Measurements from ENCODE around the gene PDE6A. TPM values are rescaled to one million over a fixed set of nuclear protein-coding genes. Genes with fewer than 3 reads are reported as not detected.

The PDE6A gene
- total and polyA plus RNA-seq, 4 donors = 0.06 TPM; not detected in 3

DNA sequence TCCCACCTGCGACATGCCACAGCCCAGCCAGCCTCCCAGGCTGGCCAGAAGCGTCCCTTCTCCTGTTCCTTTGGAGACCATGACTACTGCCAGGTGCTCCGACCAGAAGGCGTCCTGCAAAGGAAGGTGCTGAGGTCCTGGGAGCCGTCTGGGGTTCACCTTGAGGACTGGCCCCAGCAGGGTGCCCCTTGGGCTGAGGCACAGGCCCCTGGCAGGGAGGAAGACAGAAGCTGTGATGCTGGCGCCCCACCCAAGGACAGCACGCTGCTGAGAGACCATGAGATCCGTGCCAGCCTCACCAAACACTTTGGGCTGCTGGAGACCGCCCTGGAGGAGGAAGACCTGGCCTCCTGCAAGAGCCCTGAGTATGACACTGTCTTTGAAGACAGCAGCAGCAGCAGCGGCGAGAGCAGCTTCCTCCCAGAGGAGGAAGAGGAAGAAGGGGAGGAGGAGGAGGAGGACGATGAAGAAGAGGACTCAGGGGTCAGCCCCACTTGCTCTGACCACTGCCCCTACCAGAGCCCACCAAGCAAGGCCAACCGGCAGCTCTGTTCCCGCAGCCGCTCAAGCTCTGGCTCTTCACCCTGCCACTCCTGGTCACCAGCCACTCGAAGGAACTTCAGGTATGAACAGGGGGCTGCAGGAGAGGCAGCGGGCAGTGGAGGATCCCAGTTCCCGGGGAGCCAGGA is 108.0 kb downstream of the PDE6A start (continued):
- TF ChIP-seq, protein P1, sequence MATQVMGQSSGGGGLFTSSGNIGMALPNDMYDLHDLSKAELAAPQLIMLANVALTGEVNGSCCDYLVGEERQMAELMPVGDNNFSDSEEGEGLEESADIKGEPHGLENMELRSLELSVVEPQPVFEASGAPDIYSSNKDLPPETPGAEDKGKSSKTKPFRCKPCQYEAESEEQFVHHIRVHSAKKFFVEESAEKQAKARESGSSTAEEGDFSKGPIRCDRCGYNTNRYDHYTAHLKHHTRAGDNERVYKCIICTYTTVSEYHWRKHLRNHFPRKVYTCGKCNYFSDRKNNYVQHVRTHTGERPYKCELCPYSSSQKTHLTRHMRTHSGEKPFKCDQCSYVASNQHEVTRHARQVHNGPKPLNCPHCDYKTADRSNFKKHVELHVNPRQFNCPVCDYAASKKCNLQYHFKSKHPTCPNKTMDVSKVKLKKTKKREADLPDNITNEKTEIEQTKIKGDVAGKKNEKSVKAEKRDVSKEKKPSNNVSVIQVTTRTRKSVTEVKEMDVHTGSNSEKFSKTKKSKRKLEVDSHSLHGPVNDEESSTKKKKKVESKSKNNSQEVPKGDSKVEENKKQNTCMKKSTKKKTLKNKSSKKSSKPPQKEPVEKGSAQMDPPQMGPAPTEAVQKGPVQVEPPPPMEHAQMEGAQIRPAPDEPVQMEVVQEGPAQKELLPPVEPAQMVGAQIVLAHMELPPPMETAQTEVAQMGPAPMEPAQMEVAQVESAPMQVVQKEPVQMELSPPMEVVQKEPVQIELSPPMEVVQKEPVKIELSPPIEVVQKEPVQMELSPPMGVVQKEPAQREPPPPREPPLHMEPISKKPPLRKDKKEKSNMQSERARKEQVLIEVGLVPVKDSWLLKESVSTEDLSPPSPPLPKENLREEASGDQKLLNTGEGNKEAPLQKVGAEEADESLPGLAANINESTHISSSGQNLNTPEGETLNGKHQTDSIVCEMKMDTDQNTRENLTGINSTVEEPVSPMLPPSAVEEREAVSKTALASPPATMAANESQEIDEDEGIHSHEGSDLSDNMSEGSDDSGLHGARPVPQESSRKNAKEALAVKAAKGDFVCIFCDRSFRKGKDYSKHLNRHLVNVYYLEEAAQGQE (IDR thresholded peaks at IDR 0.05) = no peak
- no peak for TF ChIP-seq EGR1 (IDR thresholded peaks at IDR 0.05; ENCODE audit: low read depth in 2 of 2)

DNA sequence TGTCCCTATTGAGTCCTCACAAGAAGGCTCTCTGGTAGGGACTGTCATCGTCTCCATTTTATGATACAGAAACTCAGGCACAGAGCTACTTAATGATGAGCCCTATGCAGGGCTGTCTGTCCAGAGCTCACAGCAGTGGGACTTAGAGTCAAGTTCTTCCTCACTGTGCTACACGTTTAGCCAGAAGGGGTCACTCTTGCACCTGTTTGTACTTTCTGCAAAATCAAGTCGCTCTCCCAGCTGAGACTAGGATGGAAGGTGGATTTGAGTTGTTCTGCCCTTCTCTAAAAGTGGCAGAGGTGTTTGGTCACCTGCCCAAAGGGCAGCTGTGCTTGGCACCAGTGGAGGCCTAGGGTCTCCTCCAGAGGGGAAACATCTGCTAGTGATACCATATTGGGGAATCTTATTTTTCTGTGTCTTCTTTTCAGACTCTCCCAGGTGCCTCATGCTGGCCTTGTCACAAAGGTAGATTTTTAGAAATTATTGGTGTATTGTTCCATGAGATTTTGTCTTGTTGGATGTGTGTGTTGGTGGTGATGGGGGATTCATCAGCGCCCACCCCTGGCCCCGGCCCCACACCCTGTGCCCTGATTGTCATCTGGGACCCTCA is 110.2 kb downstream of the PDE6A start:
- peaks cover 0 to 46% (median 5%) of the 10 kb centered on the region in 4 donors for H3K36me3 ChIP-seq (ENCODE audit: control insufficient read depth in 4 of 4, insufficient read depth in 3 of 4, low read depth in 1 of 4, low read length in 3 of 4)
- no peak overlapping the region for H3K4me3 ChIP-seq (ENCODE audit: low read depth in 1 of 3, low read length in 3 of 3)
- no peak for TF ChIP-seq EGR1 (IDR thresholded peaks at IDR 0.05; ENCODE audit: low read depth in 2 of 2)
- no peak for TF ChIP-seq FOXA2 (IDR thresholded peaks at IDR 0.05)
- TF ChIP-seq TAF1 (conservative IDR thresholded peaks at IDR 0.05) = no peak
- TF ChIP-seq, protein P2, sequence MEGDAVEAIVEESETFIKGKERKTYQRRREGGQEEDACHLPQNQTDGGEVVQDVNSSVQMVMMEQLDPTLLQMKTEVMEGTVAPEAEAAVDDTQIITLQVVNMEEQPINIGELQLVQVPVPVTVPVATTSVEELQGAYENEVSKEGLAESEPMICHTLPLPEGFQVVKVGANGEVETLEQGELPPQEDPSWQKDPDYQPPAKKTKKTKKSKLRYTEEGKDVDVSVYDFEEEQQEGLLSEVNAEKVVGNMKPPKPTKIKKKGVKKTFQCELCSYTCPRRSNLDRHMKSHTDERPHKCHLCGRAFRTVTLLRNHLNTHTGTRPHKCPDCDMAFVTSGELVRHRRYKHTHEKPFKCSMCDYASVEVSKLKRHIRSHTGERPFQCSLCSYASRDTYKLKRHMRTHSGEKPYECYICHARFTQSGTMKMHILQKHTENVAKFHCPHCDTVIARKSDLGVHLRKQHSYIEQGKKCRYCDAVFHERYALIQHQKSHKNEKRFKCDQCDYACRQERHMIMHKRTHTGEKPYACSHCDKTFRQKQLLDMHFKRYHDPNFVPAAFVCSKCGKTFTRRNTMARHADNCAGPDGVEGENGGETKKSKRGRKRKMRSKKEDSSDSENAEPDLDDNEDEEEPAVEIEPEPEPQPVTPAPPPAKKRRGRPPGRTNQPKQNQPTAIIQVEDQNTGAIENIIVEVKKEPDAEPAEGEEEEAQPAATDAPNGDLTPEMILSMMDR (IDR thresholded peaks at IDR 0.05; ENCODE audit: low read depth, low read length, missing input control) = peak; percentile 59
- TF ChIP-seq HNF4G (IDR thresholded peaks at IDR 0.05) = no peak
- TF ChIP-seq, protein P1 (IDR thresholded peaks at IDR 0.05) = no peak
- TF ChIP-seq GABPA (IDR thresholded peaks at IDR 0.05 in 1 of 2, conservative IDR thresholded peaks at IDR 0.05 in 1 of 2) = no peak
- TF ChIP-seq, protein P3, sequence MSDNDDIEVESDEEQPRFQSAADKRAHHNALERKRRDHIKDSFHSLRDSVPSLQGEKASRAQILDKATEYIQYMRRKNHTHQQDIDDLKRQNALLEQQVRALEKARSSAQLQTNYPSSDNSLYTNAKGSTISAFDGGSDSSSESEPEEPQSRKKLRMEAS (IDR thresholded peaks at IDR 0.05) = no peak
- TF ChIP-seq, protein P4, sequence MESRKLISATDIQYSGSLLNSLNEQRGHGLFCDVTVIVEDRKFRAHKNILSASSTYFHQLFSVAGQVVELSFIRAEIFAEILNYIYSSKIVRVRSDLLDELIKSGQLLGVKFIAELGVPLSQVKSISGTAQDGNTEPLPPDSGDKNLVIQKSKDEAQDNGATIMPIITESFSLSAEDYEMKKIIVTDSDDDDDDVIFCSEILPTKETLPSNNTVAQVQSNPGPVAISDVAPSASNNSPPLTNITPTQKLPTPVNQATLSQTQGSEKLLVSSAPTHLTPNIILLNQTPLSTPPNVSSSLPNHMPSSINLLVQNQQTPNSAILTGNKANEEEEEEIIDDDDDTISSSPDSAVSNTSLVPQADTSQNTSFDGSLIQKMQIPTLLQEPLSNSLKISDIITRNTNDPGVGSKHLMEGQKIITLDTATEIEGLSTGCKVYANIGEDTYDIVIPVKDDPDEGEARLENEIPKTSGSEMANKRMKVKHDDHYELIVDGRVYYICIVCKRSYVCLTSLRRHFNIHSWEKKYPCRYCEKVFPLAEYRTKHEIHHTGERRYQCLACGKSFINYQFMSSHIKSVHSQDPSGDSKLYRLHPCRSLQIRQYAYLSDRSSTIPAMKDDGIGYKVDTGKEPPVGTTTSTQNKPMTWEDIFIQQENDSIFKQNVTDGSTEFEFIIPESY (IDR thresholded peaks at IDR 0.05) = no peak
- no peak for TF ChIP-seq YY1 (IDR thresholded peaks at IDR 0.05)
- no peak for TF ChIP-seq JUND (IDR thresholded peaks at IDR 0.05)
- no peak for TF ChIP-seq HNF4A (conservative IDR thresholded peaks at IDR 0.05)
- peak; percentile 78 to 84 for TF ChIP-seq RAD21 (IDR thresholded peaks at IDR 0.05)
- no peak for TF ChIP-seq NR2F2 (IDR thresholded peaks at IDR 0.05)
- DNase-seq (ENCODE audit: low spot score) = peak; percentile 63
- H3K9ac ChIP-seq (ENCODE audit: low read depth in 1 of 2, low read length in 2 of 2) = no peak overlapping the region
- 62% methylated on average over 5 of the region's 5 CpGs for whole genome bisulfite sequencing
- no peaks in the 10 kb centered on the region for H3K9me3 ChIP-seq (ENCODE audit: control insufficient read depth in 4 of 4, low read length in 3 of 4)
- H3K27ac ChIP-seq (ENCODE audit: low read depth in 1 of 2, low read length in 2 of 2) = no peak overlapping the region
- no peaks in the 10 kb centered on the region for H3K27me3 ChIP-seq (ENCODE audit: control insufficient read depth in 4 of 4, insufficient read depth in 4 of 4, low read length in 3 of 4)
- no peaks in the 10 kb centered on the region for H3K4me1 ChIP-seq (ENCODE audit: control insufficient read depth in 4 of 4, insufficient read depth in 4 of 4, low read length in 3 of 4)

All from liver (tissue), 9 donors.